ENCODE measurements around the gene JADE2. TPM values are rescaled to one million over a fixed set of nuclear protein-coding genes. Genes with fewer than 3 reads are reported as not detected.

The JADE2 gene
- total RNA-seq, 2 experiments from 2014 or later = 32.3 to 67.0 TPM

DNA sequence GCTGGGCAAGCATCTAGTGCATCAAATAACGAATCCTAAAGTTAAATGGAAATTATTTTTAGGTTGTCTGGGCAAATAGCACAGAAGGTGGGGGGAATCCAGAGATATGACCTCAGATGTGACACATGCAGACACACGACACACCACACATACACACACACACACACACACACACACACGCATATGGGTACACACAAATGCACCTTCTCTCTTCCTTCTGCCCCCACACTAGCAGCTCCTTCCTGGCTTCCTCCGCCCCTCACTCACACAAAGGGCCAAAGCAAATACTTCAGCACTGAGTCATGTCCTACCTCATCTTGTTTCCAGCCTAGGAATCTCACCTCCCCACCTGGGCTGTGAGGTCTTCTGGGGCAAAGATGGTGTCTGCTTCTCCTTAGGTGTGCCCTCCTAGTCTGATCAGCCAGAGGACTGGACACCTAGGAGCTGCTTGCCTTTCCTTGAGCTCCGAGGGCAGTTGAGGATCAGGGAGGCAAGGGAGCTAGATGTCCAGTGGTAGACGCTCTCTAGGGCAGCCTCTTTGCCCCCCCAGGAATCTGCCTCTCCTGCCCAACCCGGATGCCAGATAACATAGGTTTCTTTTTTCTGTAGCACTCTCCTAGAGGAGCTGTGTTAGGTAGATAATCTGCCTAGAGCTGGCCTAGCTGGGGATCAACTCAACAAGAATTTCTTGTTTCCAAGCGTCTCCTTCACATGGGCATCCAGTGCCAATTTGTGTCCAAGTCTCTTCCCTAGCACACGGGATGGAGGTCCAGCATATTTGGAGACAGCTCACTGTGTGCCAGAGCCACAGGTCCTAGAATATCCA, 14.3 kb upstream of the JADE2 start:
- no TSS peak for BruUV-seq (replicated peaks)
- H3K4me1 ChIP-seq (ENCODE audit: insufficient read depth, low read length, poor library complexity, severe bottlenecking) = no peaks in the 10 kb centered on the region
- CTCF ChIA-PET (ENCODE audit: unreplicated experiment) = no interaction called here
- no peaks in the 10 kb centered on the region for H3K9me2 ChIP-seq (ENCODE audit: insufficient read depth, low read length)
- TF ChIP-seq, protein P1, sequence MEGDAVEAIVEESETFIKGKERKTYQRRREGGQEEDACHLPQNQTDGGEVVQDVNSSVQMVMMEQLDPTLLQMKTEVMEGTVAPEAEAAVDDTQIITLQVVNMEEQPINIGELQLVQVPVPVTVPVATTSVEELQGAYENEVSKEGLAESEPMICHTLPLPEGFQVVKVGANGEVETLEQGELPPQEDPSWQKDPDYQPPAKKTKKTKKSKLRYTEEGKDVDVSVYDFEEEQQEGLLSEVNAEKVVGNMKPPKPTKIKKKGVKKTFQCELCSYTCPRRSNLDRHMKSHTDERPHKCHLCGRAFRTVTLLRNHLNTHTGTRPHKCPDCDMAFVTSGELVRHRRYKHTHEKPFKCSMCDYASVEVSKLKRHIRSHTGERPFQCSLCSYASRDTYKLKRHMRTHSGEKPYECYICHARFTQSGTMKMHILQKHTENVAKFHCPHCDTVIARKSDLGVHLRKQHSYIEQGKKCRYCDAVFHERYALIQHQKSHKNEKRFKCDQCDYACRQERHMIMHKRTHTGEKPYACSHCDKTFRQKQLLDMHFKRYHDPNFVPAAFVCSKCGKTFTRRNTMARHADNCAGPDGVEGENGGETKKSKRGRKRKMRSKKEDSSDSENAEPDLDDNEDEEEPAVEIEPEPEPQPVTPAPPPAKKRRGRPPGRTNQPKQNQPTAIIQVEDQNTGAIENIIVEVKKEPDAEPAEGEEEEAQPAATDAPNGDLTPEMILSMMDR (conservative IDR thresholded peaks at IDR 0.05; ENCODE audit: low read length) = no peak
- TF ChIP-seq EZH2phosphoT487 (IDR thresholded peaks at IDR 0.05; ENCODE audit: borderline replicate concordance, low read depth, low read length) = no peak
- no peaks in the 10 kb centered on the region for H3K36me3 ChIP-seq (ENCODE audit: insufficient read depth, low read length)
- DNase-seq (ENCODE audit: low spot score) = no peak
- H3K79me2 ChIP-seq (ENCODE audit: insufficient read depth, low read depth, low read length) = no peaks in the 10 kb centered on the region
- no peaks in the 10 kb centered on the region for H3K9me3 ChIP-seq (ENCODE audit: low read length)
- H3K4me3 ChIP-seq (ENCODE audit: low read depth, low read length, poor library complexity, severe bottlenecking) = no peak overlapping the region
- no peak overlapping the region for H3K4me2 ChIP-seq (ENCODE audit: low read length)
- POLR2A ChIA-PET = interaction anchor here (0.6 to 1.8 kb wide), 5 partner anchors 9 to 161 kb away, joined by 3 to 7 read pairs (median 3); no protein-coding TSS in a partner anchor
- intact Hi-C loops (cut with micrococcal nuclease; ENCODE audit: unreplicated experiment) = no loop called here
- no peak overlapping the region for H2AFZ ChIP-seq (ENCODE audit: low read length)
- H3K27ac ChIP-seq (ENCODE audit: low read depth, low read length, poor library complexity, severe bottlenecking) = no peak overlapping the region
- no peaks in the 10 kb centered on the region for H4K20me1 ChIP-seq (ENCODE audit: insufficient read depth, low read length)

DNA sequence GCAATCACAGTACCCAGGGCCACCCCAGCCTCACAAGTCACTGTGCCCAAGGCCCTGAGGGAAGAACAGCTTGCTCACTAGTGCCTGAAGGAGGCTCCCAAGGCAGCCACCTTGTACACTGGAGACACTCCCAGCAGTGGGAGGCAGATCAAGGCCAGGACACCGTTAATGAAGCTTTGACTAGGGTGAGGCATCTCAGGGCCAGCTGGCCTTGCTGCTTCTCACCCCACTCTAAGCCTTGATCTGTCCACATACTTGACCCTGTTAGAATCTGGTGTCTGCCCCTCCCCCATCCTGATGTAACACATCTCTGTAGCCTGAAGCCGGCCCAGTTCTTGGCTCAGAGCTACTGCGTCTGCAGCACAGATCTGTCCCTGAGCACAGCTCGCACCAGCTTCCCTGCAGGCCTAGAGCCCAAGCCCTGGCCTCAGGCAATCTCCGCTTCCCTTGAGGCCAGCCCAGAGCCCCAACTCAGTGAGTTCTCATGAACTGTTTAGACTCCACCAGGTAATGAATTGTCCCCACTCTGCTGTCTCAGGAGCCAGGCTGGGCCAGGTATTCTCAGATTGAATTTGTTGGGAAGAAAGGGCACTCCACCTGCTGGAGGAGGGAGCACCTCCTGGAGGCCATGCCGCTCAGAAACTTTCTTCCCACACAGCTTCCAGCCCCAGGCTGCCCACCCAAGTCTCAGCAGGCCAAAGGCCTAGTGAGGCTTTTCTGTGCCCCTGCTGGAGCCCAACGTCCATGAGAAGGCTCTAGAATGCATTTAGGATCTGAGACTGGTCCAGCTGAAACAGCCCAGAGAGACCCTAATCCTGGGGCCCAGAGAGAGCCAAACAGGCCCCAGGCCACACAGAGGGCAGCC, 13.4 kb upstream of the JADE2 start:
- ChIA-PET POLR2A (interaction anchor here (0.6 to 1.8 kb wide), 4 partner anchors 10 to 170 kb away, joined by 3 to 5 read pairs (median 3); no protein-coding TSS in a partner anchor), CTCF (ENCODE audit: unreplicated experiment) (no interaction called here)
- H3K9me3 ChIP-seq (ENCODE audit: low read length) = no peaks in the 10 kb centered on the region
- intact Hi-C loops (cut with micrococcal nuclease; ENCODE audit: unreplicated experiment) = no loop called here
- no peak for DNase-seq (ENCODE audit: low spot score)
- TF ChIP-seq EZH2phosphoT487 (IDR thresholded peaks at IDR 0.05; ENCODE audit: borderline replicate concordance, low read depth, low read length) = no peak
- TF ChIP-seq, protein P1 (conservative IDR thresholded peaks at IDR 0.05; ENCODE audit: low read length) = no peak
- no peak overlapping the region for H3K4me3 ChIP-seq (ENCODE audit: low read depth, low read length, poor library complexity, severe bottlenecking)
- H3K36me3 ChIP-seq (ENCODE audit: insufficient read depth, low read length) = no peaks in the 10 kb centered on the region
- H2AFZ ChIP-seq (ENCODE audit: low read length) = no peak overlapping the region
- H3K27ac ChIP-seq (ENCODE audit: low read depth, low read length, poor library complexity, severe bottlenecking) = no peak overlapping the region
- H3K4me1 ChIP-seq (ENCODE audit: insufficient read depth, low read length, poor library complexity, severe bottlenecking) = no peaks in the 10 kb centered on the region
- BruUV-seq (replicated peaks) = no TSS peak
- no peaks in the 10 kb centered on the region for H4K20me1 ChIP-seq (ENCODE audit: insufficient read depth, low read length)
- no peaks in the 10 kb centered on the region for H3K9me2 ChIP-seq (ENCODE audit: insufficient read depth, low read length)
- H3K79me2 ChIP-seq (ENCODE audit: insufficient read depth, low read depth, low read length) = no peaks in the 10 kb centered on the region
- H3K4me2 ChIP-seq (ENCODE audit: low read length) = no peak overlapping the region

All from OCI-LY7 (cell line).